Breast epithelium (tissue), 4 donors: ENCODE data around the gene TRANK1. TPM values are rescaled to one million over a fixed set of nuclear protein-coding genes. Genes with fewer than 3 reads are reported as not detected.

Source experiments
- DNase-seq, 2 donors: peaks; one replicate each; pipeline ENCODE4 v3.0.0-alpha.2; 2019; ENCODE audit warnings: low spot score in 2 of 2
- H3K27ac ChIP-seq, 2 donors: fragments of 200-600 bp; sonication (generic) in 1 of 2; one replicate each; pipeline ENCODE4 v1.5.1; 2016 to 2019; ENCODE audit warnings: mild to moderate bottlenecking in 1 of 2
- H3K27me3 ChIP-seq, 2 donors: fragments of 200-600 bp; sonication (generic) in 1 of 2; one replicate each; pipeline versions ENCODE4 v1.5.1 to v1.6.0; 2017 to 2019; ENCODE audit warnings: control low read depth in 1 of 2, mild to moderate bottlenecking in 1 of 2
- H3K36me3 ChIP-seq: fragments of 200-600 bp; one replicate; pipeline ENCODE4 v1.5.1; 2019
- H3K4me1 ChIP-seq, 2 donors: fragments of 200-600 bp; sonication (generic); one replicate each; pipeline ENCODE4 v1.5.1; 2016 to 2019; ENCODE audit warnings: control low read depth in 1 of 2
- H3K4me3 ChIP-seq, 3 donors: fragments of 200-600 bp; sonication (generic); 1 replicate in 2 of 3; 2 replicates in 1 of 3; pipeline ENCODE4 v1.5.1; 2016 to 2019; ENCODE audit warnings: mild to moderate bottlenecking in 3 of 3, moderate library complexity in 2 of 3
- H3K9me3 ChIP-seq, 2 donors: fragments of 200-600 bp; sonication (generic) in 1 of 2; one replicate each; pipeline ENCODE4 v1.5.1; 2016 to 2019; ENCODE audit warnings: control low read depth in 1 of 2
- POLR2A ChIP-seq: fragments of 450-650 bp; IDR thresholded peaks from one replicate; pipeline ENCODE4 v1.6.1; 2016; ENCODE audit warnings: antibody characterized with exemption, mild to moderate bottlenecking, moderate library complexity
- POLR2AphosphoS5 ChIP-seq, 3 donors: sonication (generic); formaldehyde crosslinking; IDR thresholded peaks; one replicate each; pipeline ENCODE4 v1.6.1; 2017; ENCODE audit warnings: antibody characterized with exemption in 3 of 3
- intact Hi-C: fragments of 100-400 bp; cut with DNase I; formaldehyde crosslinking; loops from one replicate; pipeline ENCODE4 v1.15.1; 2023; ENCODE audit warnings: low total_unique reads
- total RNA-seq, 3 donors: library from RNA; depleted of rRNA; stranded (reverse); fragments of >200 nt; gene quantifications; one replicate each; pipeline ENCODE4 v1.1.0, GENCODE V29; 2016
- TF ChIP-seq, protein P1 (sequence below), 3 donors: fragments of 450-650 bp; IDR thresholded peaks; one replicate each; pipeline ENCODE4 v1.5.1; 2016 to 2017; ENCODE audit warnings: antibody characterized with exemption in 3 of 3, mild to moderate bottlenecking in 3 of 3, moderate library complexity in 3 of 3

Gene TRANK1
- total RNA-seq, 3 donors from 2014 or later = 13.6 to 16.6 (median 13.8) TPM

GRCh38 chr3:36903119-36903882, 41.6 kb downstream of the TRANK1 start:
- no peaks in the 10 kb centered on the region for H3K4me1 ChIP-seq
- no peaks in the 10 kb centered on the region for H3K9me3 ChIP-seq
- intact Hi-C loops = no loop called here
- peak overlapping the region in 1 of 2 donors; percentile 9 for H3K27ac ChIP-seq
- no peaks in the 10 kb centered on the region for H3K27me3 ChIP-seq
- TF ChIP-seq POLR2AphosphoS5 (IDR thresholded peaks at IDR 0.05) (no peak), POLR2A (no peak)
- TF ChIP-seq, protein P1, sequence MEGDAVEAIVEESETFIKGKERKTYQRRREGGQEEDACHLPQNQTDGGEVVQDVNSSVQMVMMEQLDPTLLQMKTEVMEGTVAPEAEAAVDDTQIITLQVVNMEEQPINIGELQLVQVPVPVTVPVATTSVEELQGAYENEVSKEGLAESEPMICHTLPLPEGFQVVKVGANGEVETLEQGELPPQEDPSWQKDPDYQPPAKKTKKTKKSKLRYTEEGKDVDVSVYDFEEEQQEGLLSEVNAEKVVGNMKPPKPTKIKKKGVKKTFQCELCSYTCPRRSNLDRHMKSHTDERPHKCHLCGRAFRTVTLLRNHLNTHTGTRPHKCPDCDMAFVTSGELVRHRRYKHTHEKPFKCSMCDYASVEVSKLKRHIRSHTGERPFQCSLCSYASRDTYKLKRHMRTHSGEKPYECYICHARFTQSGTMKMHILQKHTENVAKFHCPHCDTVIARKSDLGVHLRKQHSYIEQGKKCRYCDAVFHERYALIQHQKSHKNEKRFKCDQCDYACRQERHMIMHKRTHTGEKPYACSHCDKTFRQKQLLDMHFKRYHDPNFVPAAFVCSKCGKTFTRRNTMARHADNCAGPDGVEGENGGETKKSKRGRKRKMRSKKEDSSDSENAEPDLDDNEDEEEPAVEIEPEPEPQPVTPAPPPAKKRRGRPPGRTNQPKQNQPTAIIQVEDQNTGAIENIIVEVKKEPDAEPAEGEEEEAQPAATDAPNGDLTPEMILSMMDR (IDR thresholded peaks at IDR 0.05) = no peak
- DNase-seq = no peak
- no peak overlapping the region for H3K4me3 ChIP-seq
- H3K36me3 ChIP-seq = no peaks in the 10 kb centered on the region

GRCh38 chr3:36901588-36901987, 43.3 kb downstream of the TRANK1 start:
- Histone ChIP-seq H3K27ac (no peak overlapping the region), H3K27me3 (no peaks in the 10 kb centered on the region), H3K9me3 (no peaks in the 10 kb centered on the region), H3K36me3 (no peaks in the 10 kb centered on the region), H3K4me3 (no peak overlapping the region), H3K4me1 (no peaks in the 10 kb centered on the region)
- intact Hi-C loops = no loop called here
- TF ChIP-seq POLR2AphosphoS5 (IDR thresholded peaks at IDR 0.05) (no peak), POLR2A (no peak)
- TF ChIP-seq, protein P1 (IDR thresholded peaks at IDR 0.05) = no peak
- DNase-seq = no peak

DNA sequence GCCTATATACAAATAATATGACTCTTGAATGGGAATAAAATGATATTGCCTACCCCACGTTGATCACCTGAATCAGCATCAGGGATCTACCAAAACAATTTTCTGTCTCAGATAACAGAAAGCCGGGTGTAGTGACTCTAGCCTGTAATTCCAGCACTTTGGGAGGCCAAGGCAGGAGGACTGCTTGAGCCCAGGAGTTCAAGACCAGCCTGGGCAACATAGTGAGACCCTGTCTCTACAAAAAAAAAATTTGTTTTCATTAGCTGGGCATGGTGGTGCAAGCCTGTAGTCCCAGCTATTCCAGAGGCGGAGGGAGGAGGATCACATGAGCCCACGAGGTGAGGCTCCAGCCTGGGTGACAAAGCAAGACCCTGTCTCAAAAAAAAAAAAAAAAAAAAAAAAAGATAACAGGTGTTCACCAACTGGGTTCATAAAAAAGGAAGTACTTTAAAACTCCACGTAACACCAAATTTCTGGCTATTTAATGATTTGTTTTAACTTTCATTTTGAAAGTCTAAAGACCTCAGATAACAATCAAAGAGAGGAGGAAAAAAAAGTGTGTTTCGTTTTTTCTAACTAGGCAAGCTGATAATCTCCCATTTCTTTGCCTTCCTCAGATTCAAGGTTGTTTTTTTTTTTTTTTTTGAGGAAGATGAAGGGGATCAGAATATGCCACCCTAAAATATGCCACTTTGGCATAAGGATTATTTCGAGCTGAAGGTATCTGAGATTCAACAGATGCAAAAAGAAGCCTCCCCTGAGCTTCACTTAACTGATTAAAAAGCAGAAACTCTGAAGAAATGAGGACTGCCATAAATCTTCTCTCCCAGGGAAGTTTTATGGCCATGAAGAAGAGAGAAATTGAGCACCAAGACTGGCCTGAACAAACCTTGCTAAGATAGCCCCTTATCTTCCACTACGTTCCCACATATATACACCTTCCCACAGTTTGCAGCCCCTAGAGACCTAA, 44.1 kb downstream of the TRANK1 start:
- Histone ChIP-seq H3K36me3 (no peaks in the 10 kb centered on the region), H3K4me3 (no peak overlapping the region), H3K27me3 (no peaks in the 10 kb centered on the region), H3K27ac (no peak overlapping the region), H3K9me3 (no peaks in the 10 kb centered on the region), H3K4me1 (no peaks in the 10 kb centered on the region)
- intact Hi-C loops = no loop called here
- TF ChIP-seq, protein P1 (IDR thresholded peaks at IDR 0.05) = no peak
- TF ChIP-seq POLR2A (no peak), POLR2AphosphoS5 (IDR thresholded peaks at IDR 0.05) (no peak)
- no peak for DNase-seq

GRCh38 chr3:36895496-36896409, 49.1 kb downstream of the TRANK1 start:
- DNase-seq = no peak
- Histone ChIP-seq H3K9me3 (no peaks in the 10 kb centered on the region), H3K4me1 (no peaks in the 10 kb centered on the region), H3K27me3 (no peaks in the 10 kb centered on the region), H3K27ac (no peak overlapping the region), H3K36me3 (no peaks in the 10 kb centered on the region), H3K4me3 (no peak overlapping the region)
- intact Hi-C loops = no loop called here
- no peak for TF ChIP-seq POLR2A
- TF ChIP-seq POLR2AphosphoS5 (IDR thresholded peaks at IDR 0.05) = no peak
- TF ChIP-seq, protein P1 (IDR thresholded peaks at IDR 0.05) = no peak
